GM23248 (cell line): Measurements from ENCODE around the gene THOC6. TPM values are rescaled to one million over a fixed set of nuclear protein-coding genes. Genes with fewer than 3 reads are reported as not detected.

Source experiments
- DNase-seq: peaks from one replicate; pipeline ENCODE4 v3.0.0-alpha.2; 2015
- H2AFZ ChIP-seq: fragments of 200-600 bp; sonication (generic); 2 replicates; pipeline ENCODE4 v1.6.1; 2016; ENCODE audit warnings: antibody characterized with exemption
- H3F3A ChIP-seq: fragments of 200-600 bp; sonication (generic); 2 replicates; pipeline ENCODE4 v1.6.1; 2016; ENCODE audit warnings: mild to moderate bottlenecking, antibody characterized with exemption, mixed run types; ENCODE audit not compliant: insufficient read depth
- H3K27ac ChIP-seq: fragments of 200-600 bp; sonication (generic); 2 replicates; pipeline ENCODE4 v1.5.1; 2016; ENCODE audit warnings: mild to moderate bottlenecking
- H3K27me3 ChIP-seq: fragments of 200-600 bp; sonication (generic); replicated peaks from 2 replicates; pipeline ENCODE4 v1.6.1; 2016; ENCODE audit warnings: mild to moderate bottlenecking; ENCODE audit not compliant: insufficient read depth
- H3K36me3 ChIP-seq: fragments of 200-600 bp; sonication (generic); 2 replicates; pipeline ENCODE4 v1.6.1; 2016; ENCODE audit warnings: low read depth, mild to moderate bottlenecking
- H3K4me1 ChIP-seq: fragments of 200-600 bp; sonication (generic); 2 replicates; pipeline ENCODE4 v1.6.1; 2016; ENCODE audit warnings: mild to moderate bottlenecking; ENCODE audit not compliant: insufficient read depth
- H3K4me2 ChIP-seq: fragments of 200-600 bp; sonication (generic); one replicate; pipeline ENCODE4 v1.6.1; 2016; ENCODE audit warnings: mild to moderate bottlenecking; ENCODE audit not compliant: unreplicated experiment
- H3K4me3 ChIP-seq: fragments of 200-600 bp; sonication (generic); 2 replicates; pipeline ENCODE4 v1.5.1; 2016; ENCODE audit warnings: mild to moderate bottlenecking
- H3K79me2 ChIP-seq: fragments of 200-600 bp; sonication (generic); 2 replicates; pipeline ENCODE4 v1.6.1; 2016; ENCODE audit warnings: mild to moderate bottlenecking; ENCODE audit not compliant: insufficient read depth
- H3K9ac ChIP-seq: fragments of 200-600 bp; sonication (generic); 2 replicates; pipeline ENCODE4 v1.6.1; 2016; ENCODE audit warnings: mild to moderate bottlenecking
- H3K9me2 ChIP-seq: fragments of 200-600 bp; sonication (generic); 2 replicates; pipeline ENCODE4 v1.6.1; 2016; ENCODE audit warnings: mixed run types, mild to moderate bottlenecking, moderate library complexity; ENCODE audit not compliant: insufficient read depth
- H3K9me3 ChIP-seq: fragments of 200-600 bp; sonication (generic); one replicate; pipeline ENCODE4 v1.6.1; 2017; ENCODE audit warnings: low read depth
- H4K20me1 ChIP-seq: fragments of 200-600 bp; sonication (generic); 2 replicates; pipeline ENCODE4 v1.6.0; 2016; ENCODE audit not compliant: insufficient read depth
- EZH2 ChIP-seq: fragments of 200-600 bp; sonication (generic); IDR thresholded peaks from 2 replicates; pipeline ENCODE4 v1.6.1; 2018; ENCODE audit warnings: antibody characterized with exemption, mild to moderate bottlenecking; ENCODE audit not compliant: insufficient read depth, poor library complexity, severe bottlenecking
- EZH2phosphoT487 ChIP-seq: fragments of 200-600 bp; sonication (generic); IDR thresholded peaks from 2 replicates; pipeline ENCODE4 v1.6.1; 2018; ENCODE audit warnings: antibody characterized with exemption, moderate library complexity, mild to moderate bottlenecking, low read depth; ENCODE audit not compliant: insufficient read depth
- whole genome bisulfite sequencing, 2 experiments: methylation state at CpG; one replicate each; pipeline ENCODE4 v1.1.6; 2015 to 2017; ENCODE audit warnings: low lambda C conversion rate in 2 of 2, low coverage in 1 of 2; ENCODE audit errors: missing lambda C conversion rate in 2 of 2; 5-methylcytosine and 5-hydroxymethylcytosine counted together
- in situ Hi-C: fragments of 300-500 bp; cut with MboI; formaldehyde crosslinking; loops from 2 replicates; pipeline ENCODE4 v1.15.0; 2020
- polyA plus RNA-seq: library from polyadenylated mRNA; unstranded; fragments of >200 nt; fragmentation: Nextera tagmentation; extraction: Ambion mirVana; gene quantifications from 2 replicates; pipeline ENCODE4 v1.2.1, GENCODE V29; 2016
- total RNA-seq: library from RNA; depleted of rRNA; stranded (reverse); fragments of >200 nt; shearing (Covaris generic); gene quantifications from 2 replicates; pipeline ENCODE4 v1.2.3, GENCODE V29; 2014

Gene THOC6
- total and polyA plus RNA-seq, 2 experiments from 2014 or later: 17.7 to 22.4 TPM

DNA sequence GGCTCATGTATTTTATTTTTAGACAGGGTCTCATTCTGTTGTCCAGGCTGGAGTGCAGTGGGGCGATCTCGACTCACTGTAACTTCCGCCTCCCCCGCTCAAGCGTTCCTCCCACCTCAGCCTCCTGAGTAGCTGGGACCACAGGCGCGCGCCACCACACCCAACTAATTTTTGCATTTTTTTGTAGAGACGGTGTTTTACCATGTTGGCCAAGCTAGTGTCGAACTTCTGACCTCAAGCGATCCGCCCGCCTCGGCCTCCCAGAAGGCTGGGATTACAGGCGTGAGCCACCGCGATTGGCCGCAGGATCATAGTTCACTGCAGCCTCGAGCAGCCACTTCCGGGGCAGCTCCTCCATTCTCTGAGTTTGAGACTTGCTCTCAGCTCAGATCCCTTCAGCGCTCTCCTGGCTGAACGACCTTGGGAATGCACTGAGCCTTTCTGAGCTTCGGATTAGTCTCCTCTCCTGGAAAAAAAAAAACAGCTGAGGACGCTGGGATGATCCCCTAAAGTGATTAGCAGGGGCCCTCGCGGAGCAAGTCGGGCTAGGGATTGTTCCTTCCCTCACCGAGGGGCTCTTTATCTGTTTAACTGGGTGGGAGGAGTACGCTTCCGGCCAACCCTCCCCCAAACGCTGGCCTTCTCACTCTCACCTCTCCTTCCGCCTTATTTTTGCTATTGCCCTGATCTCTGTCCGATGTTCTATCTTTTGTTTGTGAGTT, 42.5 kb upstream of the THOC6 start:
- Histone ChIP-seq H3K27me3 (no peaks in the 10 kb centered on the region), H3K27ac (no peak overlapping the region), H3K36me3 (no peaks in the 10 kb centered on the region), H3F3A (no peaks in the 10 kb centered on the region), H3K9me2 (no peaks in the 10 kb centered on the region), H3K9ac (peak overlapping the region; percentile 97), H3K79me2 (no peaks in the 10 kb centered on the region), H2AFZ (peak overlapping the region; percentile 88; the same call in 1 of the 2 replicates), H3K4me3 (peak overlapping the region; percentile 82), H3K4me2 (peak overlapping the region; percentile 87), H3K4me1 (no peaks in the 10 kb centered on the region), H4K20me1 (no peaks in the 10 kb centered on the region), H3K9me3 (no peaks in the 10 kb centered on the region)
- in situ Hi-C loops: no loop called here
- TF ChIP-seq EZH2phosphoT487 (no peak), EZH2 (no peak)
- DNase-seq: no peak
- WGBS, 2 experiments: 62 to 65% methylated on average over 33 of the region's 33 CpGs

DNA sequence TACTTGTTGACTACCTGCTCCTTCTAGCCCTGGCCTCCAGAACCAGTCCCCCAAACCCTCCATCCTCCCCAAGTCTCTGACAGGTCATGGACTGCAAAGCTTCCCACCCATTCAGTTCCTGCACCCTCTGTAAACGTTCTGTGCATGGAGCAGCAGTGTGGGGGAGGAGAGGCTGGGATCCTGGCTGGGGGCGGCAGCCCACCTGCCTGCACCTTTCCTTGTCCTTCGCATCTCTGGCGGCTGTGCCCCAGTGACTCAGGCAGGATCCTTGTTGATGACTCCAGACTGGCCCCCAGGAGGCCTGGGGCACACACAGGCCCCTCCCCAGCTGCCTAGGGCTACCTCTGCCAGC, 42.0 kb upstream of the THOC6 start:
- H3K27ac ChIP-seq: no peak overlapping the region
- no peaks in the 10 kb centered on the region for H3K36me3 ChIP-seq
- TF ChIP-seq EZH2phosphoT487 (no peak), EZH2 (no peak)
- H4K20me1 ChIP-seq: no peaks in the 10 kb centered on the region
- no peak overlapping the region for H3K4me2 ChIP-seq
- DNase-seq: no peak
- H3K9me3 ChIP-seq: no peaks in the 10 kb centered on the region
- no peaks in the 10 kb centered on the region for H3K4me1 ChIP-seq
- H3K9me2 ChIP-seq: no peaks in the 10 kb centered on the region
- H3K9ac ChIP-seq: no peak overlapping the region
- no peak overlapping the region for H2AFZ ChIP-seq
- no peaks in the 10 kb centered on the region for H3K27me3 ChIP-seq
- in situ Hi-C loops: no loop called here
- no peaks in the 10 kb centered on the region for H3K79me2 ChIP-seq
- 65 to 69% methylated on average over 4 of the region's 4 CpGs for WGBS, 2 experiments
- H3K4me3 ChIP-seq: no peak overlapping the region
- H3F3A ChIP-seq: no peaks in the 10 kb centered on the region

DNA sequence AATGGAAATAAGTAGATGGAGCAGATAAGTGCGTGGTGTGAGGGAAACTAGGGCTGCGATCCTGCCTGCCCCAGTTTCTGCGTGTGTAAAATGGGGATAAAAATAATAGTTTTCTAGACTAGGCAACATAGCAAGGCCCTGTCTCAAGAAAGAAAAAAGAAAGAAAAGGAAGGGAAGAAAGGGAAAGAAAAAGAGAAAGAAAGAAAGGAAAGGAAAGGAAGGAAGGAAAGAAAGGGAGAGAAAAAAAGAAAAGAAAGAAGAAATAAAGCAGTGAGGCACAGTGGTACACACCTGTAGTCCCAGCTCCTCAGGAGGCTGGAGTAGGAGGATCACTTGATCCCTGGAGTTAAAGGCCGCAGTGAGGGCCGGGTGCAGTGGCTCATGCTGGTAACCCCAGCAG, 41.4 kb upstream of the THOC6 start:
- no peak for TF ChIP-seq EZH2
- TF ChIP-seq EZH2phosphoT487: no peak
- Histone ChIP-seq H3F3A (no peaks in the 10 kb centered on the region), H3K4me3 (no peak overlapping the region), H3K9me3 (no peaks in the 10 kb centered on the region), H3K79me2 (no peaks in the 10 kb centered on the region), H2AFZ (no peak overlapping the region), H3K9ac (no peak overlapping the region), H3K9me2 (no peaks in the 10 kb centered on the region), H3K36me3 (no peaks in the 10 kb centered on the region), H3K4me1 (no peaks in the 10 kb centered on the region), H3K27ac (no peak overlapping the region), H3K4me2 (no peak overlapping the region), H4K20me1 (no peaks in the 10 kb centered on the region), H3K27me3 (no peaks in the 10 kb centered on the region)
- DNase-seq: no peak
- WGBS, 2 experiments: 99% methylated on average over 5 of the region's 5 CpGs
- in situ Hi-C loops: no loop called here

DNA sequence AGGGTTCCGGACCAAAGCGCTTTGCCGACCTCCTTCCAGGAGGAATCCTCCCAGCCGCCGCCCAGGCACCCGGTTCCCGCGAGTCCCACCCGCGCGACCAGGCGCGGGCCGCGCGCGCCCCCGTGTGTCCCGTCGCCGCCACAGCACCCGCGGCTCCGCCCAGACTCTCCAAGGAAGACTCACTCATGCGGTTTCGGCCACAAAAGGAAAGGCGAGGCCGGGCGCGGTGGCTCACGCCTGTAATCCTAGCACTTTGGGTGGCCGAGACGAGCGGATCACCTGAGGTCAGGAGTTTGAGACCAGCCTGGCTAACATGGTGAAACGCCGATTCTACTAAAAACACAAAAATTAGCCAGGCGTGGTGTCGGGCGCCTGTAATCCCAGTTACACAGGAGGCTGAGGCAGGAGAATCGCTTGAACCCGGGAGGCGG, 40.1 kb upstream of the THOC6 start:
- no peaks in the 10 kb centered on the region for H3K79me2 ChIP-seq
- in situ Hi-C loops: no loop called here
- H3K27ac ChIP-seq: 0 out of 2 replicates have a peak overlapping the region, but pooled peaks have one; percentile 18
- no peaks in the 10 kb centered on the region for H4K20me1 ChIP-seq
- H3K4me2 ChIP-seq: peak overlapping the region; percentile 55
- H3K4me1 ChIP-seq: no peaks in the 10 kb centered on the region
- no peaks in the 10 kb centered on the region for H3K27me3 ChIP-seq
- peak overlapping the region; percentile 51 for H3K9ac ChIP-seq
- DNase-seq: peak; percentile 93
- H2AFZ ChIP-seq: peak overlapping the region; percentile 50
- H3K36me3 ChIP-seq: no peaks in the 10 kb centered on the region
- no peaks in the 10 kb centered on the region for H3F3A ChIP-seq
- H3K4me3 ChIP-seq: peak overlapping the region; percentile 43; the same call in 1 of the 2 replicates
- WGBS, 2 experiments: 10 to 13% methylated on average over 29 to 35 of the region's 42 CpGs
- no peaks in the 10 kb centered on the region for H3K9me2 ChIP-seq
- TF ChIP-seq EZH2phosphoT487 (no peak), EZH2 (no peak)
- H3K9me3 ChIP-seq: no peaks in the 10 kb centered on the region
